ENCODE measurements around the gene PAIP2B.
"Not testable (repeated sequence)": the region's sequence is repeated elsewhere in the genome, so short reads cannot be mapped to it uniquely, and the experiment has no call there.

Gene PAIP2B

DNA sequence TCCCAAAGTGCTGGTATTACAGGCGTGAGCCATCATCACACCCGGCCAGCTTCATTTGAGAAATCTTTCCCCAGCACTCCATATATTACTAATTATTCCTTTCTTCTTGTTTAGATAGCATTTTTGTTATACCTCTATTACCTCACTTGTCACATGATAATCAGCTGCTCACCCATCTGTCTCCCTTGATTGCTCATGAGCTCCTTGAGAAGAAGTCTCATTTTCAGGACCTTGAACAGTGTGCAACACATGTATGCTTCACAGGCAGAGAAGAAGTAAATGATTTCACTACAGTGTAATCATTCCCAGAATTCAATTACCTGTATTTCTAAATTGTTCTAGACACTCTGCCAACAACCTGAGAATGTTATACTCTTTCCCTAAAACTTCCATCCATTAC, 6.2 kb downstream of the PAIP2B start:
- DNase-seq (ENCODE audit: low read depth in 1 of 2, low spot score in 1 of 2), result no peak

DNA sequence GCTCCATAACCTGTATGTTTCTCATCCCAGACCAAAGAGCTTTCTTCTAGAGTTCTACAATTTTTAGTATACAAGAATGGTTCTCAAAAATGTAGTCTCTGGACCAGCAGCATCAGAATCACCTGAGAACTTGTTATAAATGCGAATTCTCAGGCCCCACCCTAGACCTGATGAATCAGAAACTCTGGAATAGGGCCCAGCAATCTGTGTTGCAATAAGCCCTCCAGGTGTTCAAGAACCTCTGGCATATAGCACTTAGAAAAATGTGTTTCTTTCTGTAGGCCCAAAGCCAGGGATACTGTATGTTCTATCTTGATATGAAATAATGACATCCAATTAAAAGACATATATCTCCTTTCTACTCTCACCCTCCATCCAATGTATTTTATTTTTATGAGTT, 10.4 kb downstream of the PAIP2B start:
- DNase-seq (ENCODE audit: low read depth in 1 of 2, low spot score in 1 of 2), result no peak

DNA sequence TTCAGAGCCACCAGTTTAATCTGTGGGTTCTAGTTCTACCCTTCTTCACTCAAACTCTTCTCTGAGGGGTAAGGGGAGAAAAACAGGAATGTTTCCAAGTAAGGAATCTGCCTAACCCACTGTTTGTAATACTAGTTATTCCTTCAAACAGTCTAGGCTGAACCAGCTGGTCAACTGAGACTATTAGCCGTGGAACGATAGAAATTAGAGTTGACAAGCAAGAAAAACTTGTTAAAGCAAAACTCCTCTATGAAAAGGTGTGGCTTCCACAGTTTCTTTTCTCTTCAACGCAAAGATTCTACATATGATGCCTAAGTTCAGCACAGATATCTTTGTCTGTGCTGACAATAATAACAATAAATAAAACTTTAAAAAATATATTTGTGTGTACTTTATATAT, 11.5 kb downstream of the PAIP2B start:
- DNase-seq (ENCODE audit: low read depth in 1 of 2, low spot score in 1 of 2), result no peak

DNA sequence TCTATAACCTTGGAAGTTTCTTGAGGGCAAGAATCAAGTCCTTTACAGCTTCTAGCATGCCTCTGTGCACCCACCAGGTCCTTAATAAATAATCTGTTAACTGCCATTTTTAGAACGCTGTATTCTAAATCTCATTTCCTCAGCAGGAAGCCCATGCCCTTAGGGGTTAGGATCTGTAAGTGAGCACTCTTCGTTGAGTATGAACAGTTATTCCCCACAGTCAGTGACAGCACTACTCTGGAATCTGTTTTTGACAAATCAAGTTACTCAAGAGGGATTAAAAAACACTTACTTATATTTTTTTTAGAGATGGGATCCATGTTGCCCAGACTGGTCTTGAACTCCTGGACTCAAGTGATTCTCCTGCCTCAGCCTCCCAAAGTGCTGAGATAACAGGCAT, 14.6 kb downstream of the PAIP2B start:
- DNase-seq (ENCODE audit: low read depth in 1 of 2, low spot score in 1 of 2), result no peak

DNA sequence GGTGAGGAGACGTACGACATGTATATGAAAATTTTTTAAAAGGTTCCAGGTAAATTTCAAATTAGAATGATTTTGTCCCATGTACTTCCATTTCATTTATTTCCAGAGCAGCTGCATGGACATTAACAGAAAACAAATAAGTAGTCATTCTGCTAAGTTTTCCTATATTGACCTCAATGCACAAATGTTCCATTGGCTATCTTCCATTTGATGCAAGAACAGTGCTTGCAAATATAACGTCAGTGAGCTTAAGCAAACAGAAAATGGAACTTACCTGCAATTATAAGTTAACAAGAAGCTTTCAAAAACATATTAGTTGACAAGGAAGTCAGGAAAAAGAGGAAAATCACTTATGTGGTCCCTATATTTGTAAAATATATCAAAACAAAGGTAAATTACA, 16.6 kb downstream of the PAIP2B start:
- no peak for DNase-seq (ENCODE audit: low read depth in 1 of 2, low spot score in 1 of 2)

DNA sequence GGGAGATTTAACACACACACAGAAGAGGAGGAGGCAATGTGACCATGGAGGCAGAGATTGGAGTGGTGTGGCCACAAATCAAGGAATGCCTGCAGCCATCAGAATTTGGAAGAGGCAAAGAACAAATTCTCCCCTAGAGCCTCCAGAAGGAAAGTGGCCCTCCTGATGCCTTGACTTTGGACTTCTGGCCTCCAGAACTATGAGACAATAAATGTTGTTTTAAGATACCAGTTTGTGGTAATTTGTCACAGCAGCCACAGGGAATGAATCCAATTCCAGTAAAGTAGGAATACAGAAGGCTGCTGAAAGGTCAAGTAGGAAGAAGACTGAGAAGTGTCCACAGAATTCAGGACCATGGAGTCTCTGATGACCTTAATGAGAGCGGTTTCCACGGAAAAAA, 18.1 kb downstream of the PAIP2B start:
- no peak for DNase-seq (ENCODE audit: low read depth in 1 of 2, low spot score in 1 of 2)

DNA sequence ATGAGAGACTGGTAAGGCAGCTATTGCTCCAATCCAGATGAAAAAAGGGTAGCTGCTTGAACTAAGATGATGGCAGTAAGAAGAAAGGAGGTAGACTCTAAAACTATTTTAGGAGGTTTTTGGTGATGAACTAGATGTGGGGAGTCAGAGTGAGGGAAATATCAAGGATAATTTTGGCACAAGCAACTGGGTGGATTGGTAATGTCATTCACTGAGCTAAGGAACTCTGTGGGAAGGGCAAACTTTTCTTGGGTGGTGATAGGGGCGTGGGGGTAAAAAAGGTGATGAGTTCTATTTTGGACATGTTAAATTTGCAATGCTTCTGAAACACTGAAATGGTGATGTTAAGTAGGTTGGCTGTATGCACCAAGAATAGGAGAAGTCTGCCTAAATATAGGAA, 19.3 kb downstream of the PAIP2B start:
- no peak for DNase-seq (ENCODE audit: low read depth in 1 of 2, low spot score in 1 of 2)

DNA sequence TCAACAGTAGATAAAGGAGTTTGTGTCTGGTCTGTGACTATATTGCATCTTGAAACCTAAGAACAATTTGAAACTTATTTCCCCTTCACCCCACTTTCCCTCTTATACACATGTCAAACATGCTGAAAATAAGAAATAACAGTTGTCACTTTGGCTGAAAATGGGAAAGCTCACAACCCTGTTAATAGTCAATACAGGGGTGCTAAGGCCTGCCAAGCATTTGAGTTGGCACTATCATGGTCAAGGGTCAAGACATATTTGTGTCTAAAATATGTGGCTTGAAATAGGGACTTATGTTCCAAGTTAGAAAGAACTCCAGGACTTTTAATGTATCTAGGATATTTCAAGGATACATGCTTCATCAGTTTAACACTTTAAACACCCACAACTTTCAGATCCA, 20.6 kb downstream of the PAIP2B start:
- no peak for DNase-seq (ENCODE audit: low read depth in 1 of 2, low spot score in 1 of 2)

DNA sequence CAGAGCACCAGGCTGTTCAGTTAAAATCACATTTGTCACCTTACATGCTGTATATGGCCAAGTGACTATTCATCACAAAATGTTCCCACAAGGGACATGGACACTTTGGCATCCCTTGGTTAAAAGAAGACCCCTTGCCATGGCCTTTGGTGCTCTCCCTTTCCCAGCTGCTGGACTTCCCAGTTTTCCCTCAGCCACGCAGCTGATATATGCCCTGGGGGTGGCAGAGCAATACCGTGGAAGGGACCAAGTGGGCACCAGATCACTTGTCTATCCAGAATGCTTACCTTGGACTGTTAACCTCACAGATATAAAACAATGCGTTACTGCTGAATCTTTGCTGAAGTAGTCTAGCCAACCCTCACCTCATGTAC, 35.3 kb downstream of the PAIP2B start:
- no peak for DNase-seq (ENCODE audit: low read depth in 1 of 2, low spot score in 1 of 2)

DNA sequence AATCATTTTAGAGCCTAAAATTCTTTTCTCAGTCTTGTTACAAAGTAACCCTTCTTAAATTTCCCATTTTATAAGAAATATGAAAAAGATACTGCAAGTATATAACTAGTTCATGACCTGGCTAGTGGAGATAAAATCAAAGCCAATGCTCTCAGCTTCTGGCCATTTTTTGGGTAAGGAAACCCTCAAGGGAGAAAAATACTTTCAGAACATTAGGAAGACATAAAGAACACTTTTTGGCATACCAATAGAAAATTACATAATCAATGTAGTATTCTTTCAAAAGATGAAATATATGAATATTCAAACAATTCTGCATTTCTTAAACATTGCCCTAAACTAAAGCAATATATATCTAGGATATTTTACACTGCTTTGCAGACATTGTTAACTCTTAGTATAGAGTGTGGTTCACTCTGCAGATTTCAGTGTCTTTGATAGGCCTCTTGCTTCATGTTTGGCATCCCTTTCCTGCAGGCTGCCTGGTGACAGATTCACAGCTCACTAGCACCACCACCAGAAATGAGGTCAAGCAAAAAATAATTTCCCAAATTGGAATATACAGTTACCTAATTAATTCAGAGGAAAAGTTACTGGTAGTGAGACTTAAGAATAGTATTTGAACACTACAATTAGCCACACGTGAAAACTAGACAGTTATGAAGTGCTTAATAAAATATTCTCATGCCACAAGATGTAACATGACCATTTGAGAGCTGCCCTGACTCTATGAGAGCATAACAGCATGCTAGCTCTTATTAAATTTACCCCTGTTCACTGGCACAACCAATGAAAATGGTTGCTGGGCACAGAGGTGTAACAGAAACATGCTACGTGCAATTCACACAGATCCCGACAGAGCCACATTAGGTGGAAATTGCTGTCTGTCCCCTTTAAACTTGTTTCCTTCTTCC, 36.0 kb downstream of the PAIP2B start:
- DNase-seq (ENCODE audit: low read depth in 1 of 2, low spot score in 1 of 2), result no peak

DNA sequence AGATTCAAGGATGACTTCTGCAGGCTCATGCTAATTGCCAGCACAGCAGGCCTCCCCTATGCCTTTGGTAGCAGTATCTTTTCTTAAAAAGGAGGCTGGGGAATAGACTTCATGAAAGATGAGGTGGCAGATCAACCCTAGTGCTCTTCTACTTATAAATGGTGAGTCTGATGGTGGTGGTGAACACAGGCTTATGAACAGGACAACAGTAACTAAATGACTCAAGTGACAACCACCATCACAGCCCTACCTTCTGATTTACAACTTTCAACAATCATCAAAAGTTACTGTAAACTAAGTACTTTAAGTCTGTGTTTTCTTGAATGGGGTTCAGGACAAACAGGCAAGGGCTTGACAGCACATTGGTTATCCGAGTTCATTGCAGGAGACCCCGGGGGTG, 39.3 kb downstream of the PAIP2B start:
- DNase-seq (ENCODE audit: low read depth in 1 of 2, low spot score in 1 of 2), result no peak

DNA sequence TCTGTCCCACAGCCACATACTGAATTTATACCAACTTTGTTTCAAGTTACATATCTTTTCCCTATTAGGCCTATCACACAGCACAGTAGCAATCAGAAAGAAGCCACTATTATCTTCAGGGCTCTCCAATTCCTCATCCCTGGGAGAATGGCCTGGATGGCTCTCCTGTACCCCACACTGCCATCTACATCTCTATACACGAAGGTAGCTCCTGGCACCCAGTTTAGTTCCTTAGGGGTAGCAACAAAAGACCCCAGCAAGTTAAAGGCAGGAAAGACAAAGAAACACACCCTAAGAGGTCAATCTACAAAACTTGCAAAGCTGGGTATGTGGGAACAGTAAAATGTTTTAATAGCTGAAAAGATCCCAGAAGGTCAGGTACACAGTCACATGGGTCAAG, 39.9 kb downstream of the PAIP2B start:
- no peak for DNase-seq (ENCODE audit: low read depth in 1 of 2, low spot score in 1 of 2)

DNA sequence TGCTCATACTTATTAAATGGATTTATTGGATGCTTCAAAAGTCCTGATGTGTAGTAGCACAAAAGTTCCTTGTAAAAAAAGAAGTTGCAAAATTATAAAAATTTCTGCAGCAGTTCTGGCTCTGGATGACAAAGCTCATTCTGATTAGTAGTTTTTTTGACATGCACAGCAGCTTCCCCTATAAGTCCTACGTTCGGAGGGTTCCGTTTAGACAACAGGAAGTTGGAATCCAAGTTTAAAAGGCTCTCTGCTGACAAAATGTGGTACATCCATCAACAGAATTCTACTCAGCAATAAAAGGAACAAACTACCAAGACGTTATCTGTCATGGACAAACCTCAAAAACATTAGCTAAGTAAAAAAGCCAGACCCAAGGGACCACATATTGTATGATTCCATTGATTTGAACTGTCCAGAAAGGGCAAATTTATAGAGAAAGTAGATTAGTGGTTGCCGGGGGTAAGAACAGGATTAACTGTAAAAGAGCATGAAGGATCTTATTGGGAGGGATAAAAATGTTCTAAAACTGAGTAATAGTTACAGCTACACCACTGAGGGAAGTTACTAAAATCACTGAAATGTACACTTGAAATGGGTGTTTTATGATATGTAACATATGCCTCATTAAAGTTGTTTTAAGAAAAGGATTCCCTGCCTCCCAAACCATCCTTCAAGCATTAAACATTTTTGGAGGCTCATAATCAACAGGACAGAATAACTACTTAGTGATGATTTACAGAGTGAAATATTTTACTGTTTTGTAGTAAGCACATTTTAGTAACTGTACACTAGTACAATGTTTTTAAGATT, 43.4 kb downstream of the PAIP2B start:
- DNase-seq (ENCODE audit: low read depth in 1 of 2, low spot score in 1 of 2), result not testable (repeated sequence)

DNA sequence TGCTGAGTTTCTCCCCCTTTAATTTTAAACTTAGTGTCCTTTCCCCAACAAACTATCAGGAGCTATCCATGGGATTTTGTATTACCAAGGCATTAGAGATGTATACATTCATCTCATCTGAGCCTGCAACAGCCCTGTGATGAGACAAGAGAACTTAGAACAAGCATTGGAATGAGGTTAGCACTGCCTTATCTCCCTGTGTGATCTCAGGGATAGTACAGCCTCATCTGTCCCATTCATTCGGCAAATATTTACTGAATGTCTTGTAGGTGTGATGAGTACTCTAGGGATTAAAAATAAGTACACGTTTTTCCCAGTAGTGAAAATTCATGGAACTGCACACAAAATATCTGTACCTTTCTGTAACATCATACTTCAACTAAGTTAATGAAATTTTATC, 45.6 kb downstream of the PAIP2B start:
- no peak for DNase-seq (ENCODE audit: low read depth in 1 of 2, low spot score in 1 of 2)

DNA sequence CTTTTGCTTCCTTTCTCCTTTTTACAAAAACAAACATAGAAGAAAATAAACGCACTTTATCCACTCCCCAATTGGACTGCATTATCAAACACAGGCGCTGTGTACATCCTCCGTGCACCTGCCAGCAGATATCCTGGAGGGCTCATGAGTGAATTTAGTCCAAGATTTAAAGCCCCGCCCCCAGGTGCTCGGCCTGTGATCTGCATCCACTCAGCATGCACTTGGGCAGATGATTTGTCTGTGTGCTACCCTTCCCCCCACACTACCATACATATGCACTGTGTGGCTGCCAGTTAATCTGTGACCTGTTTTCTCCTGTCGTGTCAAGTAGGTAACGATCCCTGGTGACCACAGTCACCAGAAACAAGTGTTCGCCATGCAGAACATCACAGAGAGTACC, 48.1 kb downstream of the PAIP2B start:
- DNase-seq (ENCODE audit: low read depth in 1 of 2, low spot score in 1 of 2), result not testable (repeated sequence)

DNA sequence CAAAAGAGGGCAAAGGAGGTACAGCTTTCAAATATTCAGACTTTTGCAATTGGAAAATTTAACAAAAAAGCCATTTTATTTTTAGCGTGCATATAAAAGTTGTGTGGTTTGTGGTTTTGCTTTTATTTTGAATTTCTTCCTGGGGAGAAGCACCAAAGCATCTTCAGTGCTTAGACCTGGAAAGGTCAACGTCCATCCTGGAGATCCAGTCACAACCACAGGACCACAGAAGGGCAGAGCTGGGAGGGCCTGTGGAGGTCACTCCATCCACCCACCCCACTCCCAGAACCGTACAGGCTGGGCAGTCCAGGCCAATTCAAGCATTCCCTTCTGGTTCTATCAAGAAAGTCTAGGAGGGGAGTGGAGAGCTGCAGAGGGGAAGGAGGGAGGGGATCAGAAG, 52.7 kb downstream of the PAIP2B start:
- no peak for DNase-seq (ENCODE audit: low read depth in 1 of 2, low spot score in 1 of 2)

DNA sequence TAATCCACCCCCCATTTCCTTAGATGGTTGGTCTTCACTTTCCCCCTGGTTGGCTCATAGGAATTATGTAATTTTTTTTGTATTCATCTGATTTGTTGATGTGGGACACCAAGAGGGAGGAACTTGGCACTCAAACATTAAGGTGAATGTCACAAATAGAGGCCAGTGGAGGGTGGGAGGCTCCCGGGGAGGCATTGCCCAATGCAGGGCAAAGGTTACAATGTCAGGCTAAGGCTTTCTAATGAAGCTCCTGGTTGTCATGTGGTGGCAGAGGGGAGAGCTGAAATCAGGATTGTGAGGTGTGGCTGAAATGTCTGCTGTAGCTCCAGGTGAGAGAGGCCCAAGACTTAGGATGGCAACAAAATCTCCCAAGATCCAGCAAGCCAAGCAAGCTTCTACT, 53.8 kb downstream of the PAIP2B start:
- no peak for DNase-seq (ENCODE audit: low read depth in 1 of 2, low spot score in 1 of 2)

DNA sequence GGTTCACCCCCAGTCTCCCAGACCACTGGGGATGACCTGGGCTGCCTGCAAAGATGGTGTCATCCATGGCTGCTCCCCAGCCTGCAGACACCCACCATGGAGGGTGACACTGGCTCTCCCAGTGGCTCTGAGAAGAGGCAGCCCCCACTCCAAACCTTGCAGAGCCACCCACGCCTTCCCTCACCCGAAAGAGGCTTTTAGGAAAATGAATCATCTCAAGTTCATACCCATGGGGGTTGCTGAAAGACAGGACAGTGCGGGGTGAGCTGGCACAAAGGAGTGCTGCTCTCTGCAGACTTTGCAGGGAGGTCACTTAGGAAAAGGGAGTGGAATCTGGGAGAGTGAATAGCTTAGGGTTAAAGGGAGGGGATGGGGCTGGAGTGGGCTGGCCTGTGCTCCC, 60.1 kb downstream of the PAIP2B start:
- no peak for DNase-seq (ENCODE audit: low read depth in 1 of 2, low spot score in 1 of 2)

DNA sequence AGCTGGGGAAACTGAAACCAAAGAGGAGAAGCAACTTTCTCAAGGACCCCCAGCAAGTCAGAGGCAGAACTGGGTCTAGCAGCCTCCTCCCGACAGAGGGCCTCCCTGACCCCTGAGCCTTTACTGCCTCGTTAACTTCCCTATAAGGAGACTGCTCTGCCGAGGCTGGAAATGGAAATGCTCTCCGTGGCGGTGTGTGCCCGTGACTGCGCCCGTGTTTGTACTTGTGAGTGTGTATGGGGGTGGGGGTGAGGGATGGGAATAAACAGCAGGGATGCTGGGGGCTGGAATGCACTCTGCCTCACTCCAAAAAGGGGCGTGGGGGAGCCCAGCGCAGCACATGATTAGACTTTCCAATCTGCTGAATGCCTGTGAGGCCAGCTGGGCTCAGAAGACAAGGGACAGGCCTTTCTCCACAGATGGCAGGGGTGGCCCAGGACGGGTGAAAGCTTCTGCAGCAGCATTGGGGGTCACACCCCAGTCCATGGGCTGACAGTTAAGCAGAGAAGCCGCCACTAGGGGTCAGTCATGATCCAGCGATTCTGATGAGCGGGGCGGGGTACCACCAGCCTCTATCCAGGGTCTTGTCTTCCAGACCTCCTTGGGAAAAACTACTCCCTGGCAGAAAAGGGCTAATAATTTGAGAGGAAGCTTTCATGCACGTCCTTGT, 69.6 kb downstream of the PAIP2B start:
- peak; percentile 18 to 25 for DNase-seq (ENCODE audit: low read depth in 1 of 2, low spot score in 1 of 2)

DNA sequence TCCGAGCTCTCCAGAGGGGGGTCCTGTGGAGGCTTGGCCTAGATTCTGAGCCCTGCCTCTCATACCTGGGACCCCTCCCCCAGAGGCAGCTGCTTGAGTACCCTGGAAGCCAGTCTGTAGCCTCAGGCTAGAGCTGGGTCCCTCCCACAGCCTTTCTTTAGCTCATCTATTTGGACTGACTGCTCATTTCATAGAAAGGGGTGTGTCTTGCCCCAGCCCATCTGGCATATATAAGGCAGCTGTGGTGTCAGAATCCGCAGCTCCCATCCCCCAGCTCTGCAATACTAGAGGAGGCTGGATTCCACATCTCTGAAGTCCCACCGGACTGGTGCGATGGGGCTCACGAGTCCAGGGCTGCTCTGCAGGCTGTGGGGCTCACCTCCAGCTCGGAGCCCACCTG, 70.3 kb downstream of the PAIP2B start:
- DNase-seq (ENCODE audit: low read depth in 1 of 2, low spot score in 1 of 2), result no peak

DNA sequence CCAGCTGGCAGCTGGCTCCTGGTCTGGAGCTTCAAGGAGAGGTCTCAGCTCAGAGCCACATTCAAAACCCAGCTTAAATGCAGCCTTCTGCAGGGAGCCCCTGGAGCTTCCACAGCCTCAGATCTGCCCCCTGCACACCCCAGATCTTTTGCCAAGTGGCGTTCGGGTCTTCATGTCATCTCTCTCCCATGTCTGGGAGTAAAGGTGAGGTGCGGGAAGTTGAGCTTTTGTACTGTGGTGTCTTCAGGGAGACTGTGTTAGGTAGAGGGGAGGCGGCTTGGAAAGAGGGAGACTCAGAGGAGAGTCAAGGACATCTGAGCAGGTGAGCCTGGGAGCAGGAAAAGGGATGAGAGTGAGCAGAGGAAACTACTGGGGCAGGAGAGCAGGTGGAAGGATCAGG, 71.1 kb downstream of the PAIP2B start:
- no peak for DNase-seq (ENCODE audit: low read depth in 1 of 2, low spot score in 1 of 2)

DNA sequence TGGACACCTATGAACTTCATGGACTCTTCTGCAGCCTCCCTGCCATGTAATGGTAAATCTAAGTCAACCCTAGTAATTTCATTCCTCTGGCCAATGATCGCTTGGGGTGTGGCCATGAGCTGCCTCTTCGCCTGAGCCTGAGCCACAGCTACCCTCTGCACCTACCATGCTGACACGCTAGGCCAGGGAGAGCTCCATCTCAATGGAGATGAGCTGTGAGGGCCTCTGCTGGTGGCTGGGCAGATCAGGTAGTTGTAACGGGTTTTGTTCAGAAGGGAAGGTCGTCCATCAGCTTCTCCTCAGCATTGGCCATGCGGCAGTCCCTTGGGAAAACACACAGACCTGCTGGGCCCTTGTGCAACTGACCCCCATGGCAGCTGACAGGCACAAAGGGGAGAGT, 72.1 kb downstream of the PAIP2B start:
- DNase-seq (ENCODE audit: low read depth in 1 of 2, low spot score in 1 of 2), result no peak

Data from activated T-helper 1 cell treated with anti-CD3 and anti-CD28 coated beads, Interleukin-2, amount 50 U/mL, for 16 hours (primary cell).